HuH-7.5 (cell line): ENCODE data around the gene FAT4.

Experiments used
- DNase-seq: peaks from one replicate; pipeline ENCODE4 v3.0.0; 2011; ENCODE audit warnings: low spot score

FAT4 gene

GRCh38 chr4:125314676-125315575 lies at the start of gene FAT4:
Gene FAT4, plus strand, starts transcription at chr4:125314955. Its CDS starts 1,457 bp downstream, at chr4:125316412.
- peak; percentile 73 for DNase-seq

GRCh38 chr4:125265846-125266245 lies 48.9 kb upstream of the FAT4 start:
- DNase-seq, result no peak

GRCh38 chr4:125266901-125267604 lies 47.7 kb upstream of the FAT4 start:
- DNase-seq, result no peak

DNA sequence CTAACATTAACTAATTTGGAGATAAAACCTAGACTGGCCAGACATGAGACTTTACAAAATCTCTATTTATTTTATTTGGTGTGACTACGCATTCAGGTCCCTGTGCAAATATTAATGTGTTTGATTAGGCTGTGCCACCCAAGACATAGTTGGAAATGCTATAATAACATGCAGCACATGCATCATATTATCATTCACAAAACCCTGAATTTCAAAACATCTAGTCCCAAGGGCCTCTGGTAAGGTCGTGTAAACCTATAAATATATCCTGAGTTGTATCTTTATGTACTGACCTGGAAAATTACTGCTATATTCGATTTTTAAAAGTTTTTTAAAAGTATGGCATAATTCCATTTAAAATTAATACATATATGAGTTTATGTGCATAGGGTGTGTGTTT lies 47.1 kb upstream of the FAT4 start:
- no peak for DNase-seq

- DNase-seq, result no peak
These were observed 46.5 kb upstream of the FAT4 start for GRCh38 chr4:125268068-125268755.

- DNase-seq, result no peak
These were observed 37.9 kb upstream of the FAT4 start for GRCh38 chr4:125276811-125277210.

GRCh38 chr4:125277790-125278189 lies 37.0 kb upstream of the FAT4 start:
- no peak for DNase-seq

DNA sequence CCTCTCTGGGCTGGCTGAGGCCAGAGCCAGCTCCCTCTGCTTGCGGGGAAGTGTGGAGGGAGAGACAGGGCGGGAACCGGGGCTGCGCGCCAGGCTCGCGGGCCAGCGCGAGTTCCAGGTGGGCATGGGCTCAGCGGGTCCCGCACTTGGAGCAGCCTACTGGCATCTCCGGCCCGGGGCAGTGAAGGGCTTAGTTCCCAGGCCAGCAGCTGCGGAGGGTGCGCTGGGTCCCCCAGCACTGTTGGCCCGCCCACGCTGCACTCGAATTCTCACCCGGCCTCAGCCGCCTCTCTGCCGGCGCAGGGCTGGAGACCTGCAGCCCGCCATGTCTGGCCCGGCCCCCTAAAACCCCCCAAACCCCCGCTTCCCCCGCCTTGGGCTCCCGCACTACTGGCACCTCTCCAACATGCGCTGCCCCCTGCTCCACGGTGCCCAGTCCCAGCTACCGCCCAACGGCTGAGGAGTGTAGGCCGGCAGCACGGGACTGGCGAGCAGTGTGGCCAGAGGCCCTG lies 33.8 kb upstream of the FAT4 start:
- DNase-seq, result no peak

DNA sequence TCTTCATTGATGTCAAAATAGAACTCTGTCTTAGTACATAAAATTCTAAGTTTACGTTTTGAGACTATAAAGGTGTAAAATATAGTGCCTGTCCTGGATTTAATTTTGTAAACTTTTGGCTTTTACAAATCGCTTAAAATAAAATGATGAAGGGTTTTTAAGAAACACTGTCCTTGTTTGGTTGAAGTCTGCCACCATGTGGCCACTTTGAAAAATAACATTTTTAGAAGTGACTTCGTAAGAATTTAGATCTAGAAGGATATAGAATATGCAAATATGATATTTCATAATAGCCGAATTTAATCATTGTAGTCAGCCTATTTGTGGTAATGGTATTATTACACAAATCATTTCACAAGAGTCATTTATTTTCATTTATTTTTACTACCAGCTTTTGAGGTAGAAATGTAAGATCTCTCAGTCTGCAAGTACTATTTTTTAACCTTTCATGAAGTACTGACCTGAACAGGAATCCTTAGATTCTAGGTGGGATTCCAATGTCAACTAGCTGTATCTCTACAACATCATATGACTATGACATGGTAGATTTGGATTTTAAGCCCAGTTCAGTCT lies 31.0 kb upstream of the FAT4 start:
- no peak for DNase-seq

- DNase-seq, result no peak
These were observed 17.6 kb upstream of the FAT4 start for GRCh38 chr4:125297116-125297515.

DNA sequence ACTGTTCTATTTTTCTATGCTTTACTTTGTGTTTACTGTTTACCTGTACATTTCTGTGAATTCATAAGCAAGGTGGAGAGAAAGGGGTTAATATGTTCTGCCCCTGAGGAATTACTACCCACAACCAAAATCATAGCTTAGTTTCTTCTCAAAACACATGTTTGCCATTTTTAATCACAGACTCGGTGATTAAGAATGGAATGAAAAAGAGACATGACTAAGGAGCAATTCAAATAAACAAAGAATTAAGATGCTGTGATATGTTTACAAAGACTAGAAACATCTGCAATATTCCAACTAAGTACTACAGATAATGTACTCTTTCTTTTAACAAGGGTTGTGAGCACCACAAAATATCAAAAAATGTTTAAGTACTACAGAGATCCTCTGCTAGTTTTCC lies 11.7 kb upstream of the FAT4 start:
- no peak for DNase-seq

- no peak for DNase-seq
These were observed 10.9 kb upstream of the FAT4 start for GRCh38 chr4:125303821-125304220.

- no peak for DNase-seq
These were observed 8.6 kb upstream of the FAT4 start for GRCh38 chr4:125306112-125306511.

GRCh38 chr4:125306533-125306932 lies 8.2 kb upstream of the FAT4 start:
- DNase-seq, result no peak

DNA sequence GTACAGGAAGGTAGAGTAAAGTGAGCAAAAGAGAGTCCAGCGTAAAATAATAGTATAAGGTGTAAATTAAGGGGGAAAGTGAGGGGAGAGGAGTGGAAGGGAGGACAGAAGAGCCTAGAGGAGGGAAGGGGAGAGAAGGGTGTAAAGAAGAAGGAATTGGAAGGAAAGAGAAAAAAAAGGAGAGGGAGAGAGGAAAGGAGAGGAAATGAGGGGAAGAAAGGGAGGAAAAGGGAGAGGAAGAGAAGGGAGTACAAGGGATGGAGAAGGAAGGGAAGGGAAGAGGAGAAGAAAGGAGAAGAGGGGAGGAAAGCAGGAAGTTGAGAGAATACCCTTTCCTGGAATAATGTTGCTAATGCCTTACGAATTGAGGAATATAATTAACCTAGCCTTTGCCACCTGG lies 3.3 kb upstream of the FAT4 start:
- DNase-seq, result no peak

DNA sequence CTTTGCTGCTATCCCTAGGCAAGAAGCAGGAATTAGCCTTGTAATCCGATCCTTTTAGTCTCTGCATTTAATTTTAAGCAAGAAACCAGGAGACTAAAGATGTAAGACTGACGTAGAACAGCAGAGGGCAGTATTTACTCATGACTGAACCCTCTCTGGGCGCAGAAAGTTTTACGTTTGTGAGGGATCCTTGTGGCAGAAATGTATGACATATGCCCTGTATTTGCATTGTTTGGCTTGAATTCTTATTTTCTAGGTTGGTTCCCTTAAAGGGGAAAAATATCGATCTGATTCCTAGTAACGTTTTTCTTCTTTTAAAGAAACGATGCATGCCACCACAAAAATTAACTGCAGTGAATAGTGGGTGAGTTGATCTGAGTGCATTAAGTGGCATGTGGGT lies 1.3 kb upstream of the FAT4 start:
- peak; percentile 9 for DNase-seq

DNA sequence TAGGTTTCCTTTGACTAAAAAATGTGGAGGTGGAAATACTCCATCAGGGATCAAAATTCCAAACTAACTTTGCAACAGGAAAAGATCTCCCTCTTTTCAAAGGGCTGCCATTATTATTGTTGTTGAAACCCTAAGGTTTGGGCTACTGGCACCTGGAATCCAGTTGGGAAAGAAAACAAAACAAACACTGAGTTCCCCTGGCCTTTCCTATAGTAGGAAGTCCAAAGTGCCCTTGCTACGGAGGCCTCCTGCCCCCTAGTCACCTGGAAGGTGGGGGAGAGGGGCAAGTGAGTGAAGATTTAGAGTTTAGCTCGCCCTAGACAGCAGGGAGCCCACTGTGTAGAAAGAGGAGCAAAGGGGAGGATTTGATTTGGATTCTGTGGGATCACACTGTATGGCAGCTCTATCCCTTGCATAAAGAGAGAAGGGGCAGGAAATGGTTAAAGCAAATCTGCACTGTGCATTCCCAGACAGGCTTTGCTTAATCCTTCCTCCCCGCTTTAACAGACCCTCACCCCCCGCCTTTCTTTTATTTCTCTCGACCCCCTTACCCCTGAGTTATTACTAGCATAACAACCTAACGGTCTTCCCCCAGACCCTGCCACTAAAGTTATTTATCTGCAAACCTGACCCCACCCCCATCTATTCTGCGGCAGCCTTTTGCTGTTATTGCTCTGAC lies 627 bp upstream of the FAT4 start:
- DNase-seq, result no peak

DNA sequence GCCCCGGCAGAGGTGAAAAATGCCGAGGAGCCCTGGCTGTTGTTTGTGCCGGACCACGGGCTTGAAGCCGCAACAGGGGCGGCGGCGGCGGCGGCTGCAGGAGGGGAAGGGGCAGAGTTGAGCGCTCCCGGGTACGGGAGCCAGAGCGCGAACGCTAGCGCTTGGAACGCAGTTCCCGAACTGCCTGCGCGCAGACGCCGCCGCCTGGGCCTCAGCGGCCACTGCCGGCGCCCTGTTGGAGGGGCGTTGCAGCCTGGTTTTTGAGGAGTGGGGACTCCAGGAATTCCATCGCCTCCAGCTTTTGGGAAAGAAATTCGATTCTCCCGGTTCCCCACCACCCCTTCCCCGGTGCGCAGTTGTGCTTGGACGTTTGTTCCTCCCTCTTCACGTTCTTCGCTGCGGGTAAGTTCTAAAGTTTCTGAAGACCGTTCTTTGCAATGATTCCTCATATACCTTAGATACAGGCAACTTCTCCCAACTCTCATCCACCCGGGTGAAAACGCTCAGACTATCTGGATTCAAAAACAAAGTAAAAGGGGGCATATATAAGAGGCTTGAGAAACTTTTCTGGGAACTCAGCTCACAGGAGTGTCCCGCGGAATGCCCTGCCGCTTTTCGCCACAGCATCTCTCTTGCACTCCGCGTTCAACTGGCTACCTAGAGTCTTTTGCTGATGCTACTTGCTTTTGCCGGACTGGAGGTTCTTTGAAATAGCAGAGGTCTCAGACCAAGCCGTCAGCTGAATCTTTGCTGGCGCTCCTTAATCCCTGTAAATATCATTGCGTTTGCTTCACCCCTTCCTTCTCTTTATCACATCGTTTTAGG lies 1.0 kb downstream of the FAT4 start:
- peak; percentile 19 for DNase-seq

GRCh38 chr4:125316401-125316790 lies 1.6 kb downstream of the FAT4 start:
- peak; percentile 2 for DNase-seq

GRCh38 chr4:125316791-125317524 lies 2.2 kb downstream of the FAT4 start:
- no peak for DNase-seq
